HG03045 (cell line): ENCODE measurements around the gene CCDC18.
"Not testable (repeated sequence)": the region's sequence is repeated elsewhere in the genome, so short reads cannot be mapped to it uniquely, and the experiment has no call there.

ENCODE experiments used
- ATAC-seq: cut with Tn5 transposase; IDR thresholded peaks from one replicate; pipeline ENCODE4 v1.9.1; 2021; ENCODE audit warnings: mild to moderate bottlenecking, moderate library complexity; ENCODE audit not compliant: unreplicated experiment

Gene CCDC18

GRCh38 chr1:93223023-93223675, 42.6 kb downstream of the CCDC18 start:
- ATAC-seq: no peak

DNA sequence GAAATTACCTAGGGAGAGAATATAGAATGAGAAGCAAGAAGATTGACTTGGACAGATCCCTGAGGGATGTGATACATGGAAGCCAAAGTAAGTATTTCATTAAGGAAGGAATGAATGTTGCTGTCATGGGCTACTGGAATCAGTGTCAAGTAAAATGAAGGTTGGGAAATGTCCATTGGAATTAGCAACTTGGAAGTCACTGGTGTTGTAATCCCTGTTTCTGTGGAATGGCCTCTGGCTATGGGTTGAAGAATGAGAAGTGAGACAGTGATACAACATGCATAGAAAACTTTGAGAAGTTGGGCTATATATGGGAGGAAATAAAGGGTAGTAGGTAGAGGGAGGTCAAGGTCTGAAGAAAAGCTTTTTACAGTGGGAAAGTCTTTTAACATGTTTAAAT, 54.7 kb downstream of the CCDC18 start:
- no peak for ATAC-seq

- no peak for ATAC-seq
These were observed 56.5 kb downstream of the CCDC18 start for GRCh38 chr1:93237021-93237420.

DNA sequence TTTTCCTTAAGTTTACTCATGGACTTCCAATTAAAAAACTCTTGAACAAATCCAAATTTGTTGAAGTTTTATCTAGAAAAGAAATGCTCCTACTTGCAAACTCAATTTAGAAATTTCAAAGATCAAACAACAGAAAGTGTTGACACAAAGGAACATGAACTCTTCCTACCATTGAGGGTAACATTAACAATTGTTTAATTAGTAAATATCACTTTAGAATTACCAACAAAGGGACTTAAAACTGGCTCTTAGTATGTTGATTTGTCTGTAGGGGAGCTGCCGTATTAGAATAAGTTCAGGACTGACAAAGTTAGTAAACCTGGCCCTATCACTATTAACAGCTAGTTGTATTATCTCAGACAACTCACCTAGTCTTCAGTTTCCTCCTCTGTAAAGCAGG, 57.9 kb downstream of the CCDC18 start:
- ATAC-seq: no peak

GRCh38 chr1:93239863-93240262, 59.3 kb downstream of the CCDC18 start:
- no peak for ATAC-seq

GRCh38 chr1:93243233-93243632, 62.7 kb downstream of the CCDC18 start:
- not testable (repeated sequence) for ATAC-seq

- ATAC-seq: no peak
These were observed 64.0 kb downstream of the CCDC18 start for GRCh38 chr1:93244298-93245069.

DNA sequence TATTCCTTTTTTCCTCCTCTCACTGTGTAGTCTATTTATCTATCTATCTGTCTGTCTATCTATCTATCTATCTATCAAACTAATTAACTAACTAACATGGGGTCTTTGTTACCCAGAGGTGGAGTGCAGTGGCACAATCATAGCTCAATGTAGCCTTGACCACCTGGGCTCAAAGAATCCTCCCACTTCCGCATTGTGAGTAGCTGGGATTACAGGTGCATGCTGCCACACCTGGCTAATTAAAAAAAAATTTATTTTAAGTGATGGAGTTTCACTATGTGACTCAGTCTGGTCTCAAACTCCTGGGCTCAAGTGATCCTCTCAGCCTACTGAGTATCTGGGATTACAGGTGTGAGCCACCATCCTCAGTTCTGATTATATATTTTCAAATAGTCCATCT, 71.4 kb downstream of the CCDC18 start:
- ATAC-seq: no peak

- no peak for ATAC-seq
These were observed 72.1 kb downstream of the CCDC18 start for GRCh38 chr1:93252598-93252997.

DNA sequence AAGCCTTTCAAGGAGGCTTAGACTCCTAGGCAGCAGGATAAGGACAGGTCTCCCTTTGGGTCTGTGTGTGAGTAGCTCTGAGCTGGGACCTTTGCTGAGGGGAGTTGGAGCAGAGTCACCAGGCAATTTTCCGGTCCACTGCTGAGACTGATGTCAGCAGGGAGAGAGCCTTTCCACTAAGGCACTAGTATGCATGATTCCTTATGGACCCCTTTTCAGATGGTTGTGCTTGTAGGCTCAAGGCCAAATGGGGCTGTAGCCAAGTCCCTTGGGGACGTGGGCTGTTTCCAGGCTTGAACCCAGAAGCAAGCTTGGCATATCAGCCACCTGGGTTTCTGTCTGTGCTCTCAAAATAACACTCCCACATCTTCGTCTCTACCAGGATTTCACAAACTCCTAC, 73.0 kb downstream of the CCDC18 start:
- ATAC-seq: no peak

GRCh38 chr1:93255222-93256079, 74.9 kb downstream of the CCDC18 start:
- no peak for ATAC-seq

DNA sequence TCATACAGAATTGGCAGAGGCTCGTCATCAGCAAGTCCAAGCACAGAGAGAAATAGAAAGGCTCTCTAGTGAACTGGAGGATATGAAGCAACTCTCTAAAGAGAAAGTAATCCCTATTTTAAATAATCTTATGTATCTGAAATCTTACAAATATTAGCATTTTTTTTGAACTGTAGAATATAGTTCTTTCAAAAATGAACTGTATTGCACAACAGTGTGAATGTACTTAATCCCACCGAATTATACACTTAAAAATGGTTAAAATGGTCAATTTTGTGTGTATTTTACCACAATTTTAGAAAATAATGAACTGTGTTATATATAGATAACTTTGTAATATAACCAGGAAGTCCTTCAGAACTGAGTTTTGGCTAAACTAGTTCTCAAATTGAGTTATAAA, 75.9 kb downstream of the CCDC18 start:
- ATAC-seq: no peak

GRCh38 chr1:93257889-93258288, 77.4 kb downstream of the CCDC18 start:
- no peak for ATAC-seq

GRCh38 chr1:93260726-93261125, 80.2 kb downstream of the CCDC18 start:
- ATAC-seq: not testable (repeated sequence)

DNA sequence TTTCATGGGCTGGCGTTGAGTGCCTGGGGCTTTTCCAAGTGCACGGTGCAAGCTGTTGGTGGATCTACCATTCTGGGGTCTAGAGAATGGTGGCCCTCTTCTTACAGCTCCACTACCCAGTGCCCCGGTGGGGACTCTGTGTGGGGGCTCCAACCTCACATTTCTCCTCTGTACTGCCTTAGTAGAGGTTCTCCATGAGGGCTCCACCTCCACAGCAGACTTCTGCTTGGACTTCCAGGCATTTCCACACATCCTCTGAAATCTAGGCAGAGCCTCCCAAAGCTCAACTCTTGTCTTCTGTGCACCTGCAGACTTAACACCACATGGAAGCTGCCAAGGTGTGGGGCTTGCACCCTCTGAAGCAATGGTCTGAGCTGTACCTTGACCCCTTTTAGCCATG, 82.1 kb downstream of the CCDC18 start:
- no peak for ATAC-seq

- ATAC-seq: not testable (repeated sequence)
These were observed 88.4 kb downstream of the CCDC18 start for GRCh38 chr1:93268888-93269287.

- ATAC-seq: not testable (repeated sequence)
These were observed 94.7 kb downstream of the CCDC18 start for GRCh38 chr1:93275262-93275633.

- no peak for ATAC-seq
These were observed 95.2 kb downstream of the CCDC18 start for GRCh38 chr1:93275634-93276295.

GRCh38 chr1:93277530-93277929, 97.0 kb downstream of the CCDC18 start:
- not testable (repeated sequence) for ATAC-seq

GRCh38 chr1:93283496-93283895, 103.0 kb downstream of the CCDC18 start:
- no peak for ATAC-seq

DNA sequence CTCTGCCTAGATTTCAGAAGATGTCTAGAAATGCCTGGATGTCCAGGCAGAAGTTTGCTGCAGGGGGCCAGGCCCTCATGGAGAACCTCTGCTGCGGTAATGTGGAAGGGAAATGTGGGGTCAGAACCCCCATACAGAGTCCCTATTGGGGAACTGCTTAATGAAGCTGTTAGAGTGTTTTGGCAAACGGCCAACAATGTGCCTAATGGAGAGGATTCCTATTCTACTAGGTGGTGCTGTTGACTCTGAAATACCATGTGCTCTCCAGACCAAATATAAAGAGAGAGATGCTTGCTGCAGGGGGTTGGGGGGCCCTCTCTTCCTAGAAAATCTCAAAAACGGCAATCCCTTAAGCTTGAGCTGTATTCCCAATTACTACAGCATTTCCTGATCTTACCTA, 108.0 kb downstream of the CCDC18 start:
- no peak for ATAC-seq
